ENCODE results near the gene POU2F3.

POU2F3 gene

DNA sequence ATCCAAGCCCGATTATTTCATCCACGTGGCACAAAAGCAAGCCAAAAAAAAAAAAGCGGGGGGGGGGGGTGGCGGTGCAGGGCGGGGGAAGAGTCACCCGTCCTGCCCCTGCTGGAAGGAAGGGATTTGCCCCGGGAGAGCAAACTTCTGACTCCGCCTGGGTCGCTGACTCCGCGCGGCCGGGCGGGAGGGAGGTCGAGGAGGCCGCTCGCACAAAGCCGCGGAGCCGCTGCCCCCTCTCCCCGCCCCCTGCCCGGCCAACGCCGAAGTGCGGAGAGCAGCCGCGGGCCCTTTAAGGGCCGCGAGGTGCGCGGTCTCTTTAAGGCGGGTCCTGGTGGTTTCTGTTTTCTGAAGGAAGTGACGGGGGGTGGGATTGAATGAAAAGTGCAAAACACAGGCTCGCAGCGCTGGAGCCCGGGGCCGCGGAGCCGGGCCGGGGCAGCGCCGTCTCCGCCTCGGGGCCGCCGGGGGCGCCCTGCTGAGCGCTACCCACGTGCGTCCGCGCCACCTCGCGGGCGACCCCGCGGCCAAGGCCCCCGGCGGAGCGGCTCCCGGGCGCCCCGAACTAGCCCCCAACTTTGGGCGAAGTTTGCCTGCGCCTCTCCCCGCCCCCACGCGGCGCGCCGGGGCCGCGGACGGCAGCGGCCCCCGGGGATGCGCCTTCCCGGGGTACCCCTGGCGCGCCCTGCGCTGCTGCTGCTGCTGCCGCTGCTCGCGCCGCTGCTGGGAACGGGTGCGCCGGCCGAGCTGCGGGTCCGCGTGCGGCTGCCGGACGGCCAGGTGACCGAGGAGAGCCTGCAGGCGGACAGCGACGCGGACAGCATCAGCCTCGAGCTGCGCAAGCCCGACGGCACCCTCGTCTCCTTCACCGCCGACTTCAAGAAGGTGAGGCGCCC, 29.1 kb upstream of the POU2F3 start, which contains the start of gene OAF:
Gene OAF, plus strand, starts transcription at position 407 of the 896 bp plus-strand sequence. Its CDS starts 248 bp downstream, at position 655.
- DNase-seq, result peak; percentile 69

DNA sequence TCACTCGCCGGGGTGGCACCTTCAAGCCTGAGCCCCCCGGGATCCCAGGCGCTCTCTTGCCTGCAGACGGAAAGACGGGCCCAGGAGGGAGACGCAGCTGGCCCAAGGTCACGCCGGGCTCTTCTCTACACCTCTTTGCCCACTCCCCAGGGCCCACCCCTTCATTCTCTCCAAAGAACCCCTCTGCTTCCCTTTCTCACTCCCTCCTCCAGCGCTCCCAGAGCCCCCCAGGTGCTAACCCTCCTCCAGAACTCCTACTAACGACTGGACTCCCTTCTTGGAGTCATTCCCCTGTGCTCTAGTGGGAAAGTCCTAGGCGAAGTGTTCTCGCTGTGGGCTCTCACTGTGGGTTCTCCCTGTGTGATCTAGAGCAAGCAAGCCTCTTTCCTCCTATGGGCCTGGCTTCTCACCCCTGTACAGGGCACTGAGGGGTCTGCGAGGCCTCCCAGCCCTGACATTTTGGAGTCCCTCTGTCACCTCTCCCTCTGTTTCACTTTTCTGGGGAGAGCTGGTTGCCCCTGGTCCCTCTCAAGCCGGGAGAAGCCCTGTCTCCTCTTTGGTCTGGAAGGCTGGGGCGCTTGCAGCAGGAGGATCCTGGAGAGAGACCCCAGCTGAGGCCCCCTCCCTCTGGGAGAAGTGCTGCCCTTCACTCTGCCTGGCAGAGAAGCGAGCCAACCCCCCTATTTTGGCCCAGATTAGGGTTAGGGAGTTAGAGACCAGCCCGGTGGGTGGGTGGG, 28.2 kb upstream of the POU2F3 start:
- no peak for DNase-seq

DNA sequence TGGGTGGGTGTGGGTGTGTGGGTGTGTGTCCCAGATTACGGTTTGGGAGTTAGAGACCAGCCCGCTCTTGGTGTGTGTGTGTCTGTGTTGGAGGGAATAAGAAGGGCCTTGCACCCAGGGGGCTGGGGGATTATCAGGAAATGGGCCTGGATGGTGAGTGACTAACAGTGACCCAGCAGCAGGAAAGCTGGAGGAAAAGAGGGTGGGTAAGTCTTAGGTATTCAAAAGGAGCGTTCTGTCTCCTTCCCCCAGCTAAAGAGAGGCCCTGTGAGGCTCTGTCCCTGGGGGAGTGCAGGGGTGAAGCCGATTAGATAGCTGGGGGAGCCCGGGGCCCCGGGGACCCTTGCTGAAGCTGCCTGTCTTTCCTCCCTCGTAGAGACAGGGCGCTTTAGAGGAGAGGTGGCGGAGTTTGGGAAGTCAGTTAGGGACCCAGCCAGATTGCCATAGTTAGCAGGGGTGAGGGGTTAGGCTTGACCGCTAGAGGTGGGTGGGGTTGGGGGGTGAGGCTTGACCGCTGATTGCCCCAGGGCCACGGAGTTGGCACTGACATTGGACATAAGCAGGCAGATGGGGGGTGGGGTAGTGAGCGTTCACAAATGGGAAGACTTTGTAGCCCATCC, 27.6 kb upstream of the POU2F3 start:
- DNase-seq, result no peak

DNA sequence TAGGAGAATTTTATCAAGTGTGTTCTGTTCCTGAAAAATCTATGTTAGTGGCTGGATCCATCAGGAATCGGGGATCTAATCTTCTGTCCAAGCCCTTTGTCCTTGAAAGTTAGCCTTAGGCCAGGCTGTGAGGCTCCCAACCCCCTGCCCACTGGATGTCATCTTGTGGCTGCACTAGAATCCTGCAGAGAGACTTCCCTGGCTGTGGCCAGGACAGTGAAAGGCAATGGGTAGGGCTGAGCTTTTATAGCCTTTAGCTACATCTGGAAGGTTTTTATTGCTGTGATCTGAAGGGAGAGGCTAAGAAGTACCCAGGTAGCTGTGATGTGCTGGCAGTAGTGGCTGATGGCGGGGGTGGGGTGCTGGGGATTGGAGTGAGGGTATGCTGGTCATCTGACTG, 27.0 kb upstream of the POU2F3 start:
- DNase-seq, result no peak

DNA sequence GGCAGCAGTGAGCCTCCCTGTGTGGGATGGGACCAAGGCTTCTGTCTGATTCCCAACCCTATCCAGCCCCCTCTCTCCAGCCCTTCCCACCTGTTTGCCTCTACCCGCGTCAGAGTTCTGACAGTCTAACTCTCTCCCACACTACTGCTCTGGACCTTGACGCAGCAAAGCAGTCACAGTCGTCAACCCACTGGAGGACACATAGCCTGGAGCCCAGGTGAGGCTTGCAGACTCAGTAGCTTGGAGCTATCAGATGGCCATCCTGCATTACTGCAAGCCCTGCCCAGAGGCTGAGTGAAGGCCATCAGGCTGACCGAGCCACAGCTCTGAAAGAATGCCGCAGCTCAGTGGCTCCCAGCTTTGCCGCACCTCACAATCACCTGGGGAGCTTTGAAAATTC, 25.4 kb upstream of the POU2F3 start:
- no peak for DNase-seq

DNA sequence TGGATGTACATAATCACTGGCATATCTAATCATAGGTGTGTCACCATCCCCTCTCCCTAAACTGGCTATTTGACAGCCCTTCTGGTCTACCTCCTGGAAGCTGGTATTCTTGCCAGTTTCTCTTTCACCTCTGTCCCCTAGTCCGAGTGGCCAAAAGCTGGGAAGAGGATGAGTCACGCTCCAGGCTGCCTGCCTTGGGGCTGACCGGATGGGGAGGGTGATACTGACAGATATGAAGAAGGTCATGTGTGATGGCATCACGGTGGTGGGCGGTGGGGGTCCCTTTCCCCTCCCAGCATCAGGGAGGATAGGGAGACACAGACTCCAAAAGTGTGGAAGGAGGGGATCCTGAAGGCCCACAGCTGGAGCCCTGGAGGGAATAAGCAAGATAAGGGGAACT, 24.3 kb upstream of the POU2F3 start:
- no peak for DNase-seq

DNA sequence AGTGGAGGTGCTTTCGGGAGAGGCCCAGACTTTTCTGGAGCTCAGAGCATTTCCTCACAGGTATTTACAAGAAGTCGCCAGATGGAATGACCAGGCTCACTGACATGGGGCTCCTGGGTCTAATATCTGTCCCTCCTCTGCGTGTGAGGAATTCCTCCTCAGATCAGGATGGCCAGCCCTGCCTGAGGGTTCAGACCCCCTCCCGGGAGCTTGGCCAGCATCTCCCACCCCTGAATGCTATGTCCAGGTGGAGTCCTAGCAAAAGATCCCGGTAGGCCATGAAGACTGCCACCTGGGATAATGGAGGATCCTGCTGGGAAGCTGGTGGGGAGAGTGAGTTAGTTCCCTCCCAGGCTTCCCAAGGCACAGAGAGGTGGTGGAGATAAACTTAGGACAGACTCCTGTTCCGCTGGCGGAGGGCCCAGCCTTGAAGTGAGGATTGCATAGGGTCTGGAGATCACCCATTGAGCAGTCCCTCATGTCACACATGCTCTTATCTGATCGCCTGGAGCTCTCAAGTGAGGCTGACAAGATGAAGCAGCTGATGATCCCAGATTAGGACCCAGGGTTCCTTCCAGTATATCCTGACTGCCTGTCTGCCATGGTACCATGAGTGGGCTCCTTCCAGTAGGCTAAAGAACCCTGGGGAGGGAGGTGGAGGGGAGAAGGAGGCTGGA, 23.4 kb upstream of the POU2F3 start:
- DNase-seq, result no peak

DNA sequence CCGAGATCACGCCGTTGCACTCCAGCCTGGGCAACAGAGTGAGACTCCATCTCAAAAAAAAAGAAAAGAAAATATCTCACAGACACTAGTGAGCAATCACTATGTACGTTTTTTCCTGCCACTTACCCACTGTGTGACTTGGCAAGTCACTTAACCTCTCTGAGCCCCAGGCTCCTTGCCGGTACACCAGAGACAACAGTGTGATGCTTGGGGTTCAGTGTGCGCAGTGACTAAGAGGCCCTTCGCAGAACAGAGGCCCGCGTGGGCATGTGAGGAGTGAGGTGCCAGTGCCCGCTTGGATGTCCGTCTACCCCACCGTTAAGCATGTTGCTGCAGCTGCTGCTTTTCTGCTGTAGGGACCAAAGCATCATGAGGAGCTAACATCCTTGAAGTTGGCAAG, 22.4 kb upstream of the POU2F3 start:
- DNase-seq, result no peak

DNA sequence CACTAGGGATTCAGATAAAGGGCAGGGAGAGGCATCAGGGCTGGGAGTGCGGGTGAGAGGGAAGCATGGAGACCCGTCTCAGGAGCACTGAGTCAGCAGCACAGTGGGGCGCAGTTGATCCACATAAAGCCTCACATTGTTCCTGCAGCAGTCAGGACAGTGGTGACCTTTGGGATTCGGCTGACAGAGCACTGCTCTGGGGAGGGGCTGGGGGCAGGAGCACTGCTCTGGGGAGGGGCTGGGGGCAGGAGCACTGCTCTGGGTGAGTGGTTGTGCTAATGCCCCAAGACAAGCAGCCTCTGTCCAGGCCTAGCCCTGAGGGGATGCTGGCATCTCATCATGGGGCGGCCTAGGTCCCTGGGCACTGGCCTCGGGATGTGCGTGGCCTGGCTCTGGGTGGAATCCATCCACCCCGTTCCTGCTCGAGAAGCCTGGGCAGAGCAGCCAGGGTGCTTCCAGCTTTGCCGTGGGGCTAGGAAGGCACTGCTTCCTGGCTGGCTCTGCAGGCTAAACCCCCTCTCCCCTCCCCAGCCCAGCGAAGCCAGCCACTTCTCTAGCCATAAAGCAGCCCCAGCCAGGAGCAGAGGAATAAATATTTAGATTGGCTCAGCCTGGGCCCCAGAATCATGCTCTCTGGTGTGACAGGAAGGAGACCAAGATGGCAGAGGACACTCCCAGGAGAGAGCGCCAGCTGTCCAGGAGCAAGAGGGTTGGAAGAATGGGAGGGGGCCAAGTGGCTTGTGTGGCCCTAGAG, 21.8 kb upstream of the POU2F3 start:
- DNase-seq, result no peak

DNA sequence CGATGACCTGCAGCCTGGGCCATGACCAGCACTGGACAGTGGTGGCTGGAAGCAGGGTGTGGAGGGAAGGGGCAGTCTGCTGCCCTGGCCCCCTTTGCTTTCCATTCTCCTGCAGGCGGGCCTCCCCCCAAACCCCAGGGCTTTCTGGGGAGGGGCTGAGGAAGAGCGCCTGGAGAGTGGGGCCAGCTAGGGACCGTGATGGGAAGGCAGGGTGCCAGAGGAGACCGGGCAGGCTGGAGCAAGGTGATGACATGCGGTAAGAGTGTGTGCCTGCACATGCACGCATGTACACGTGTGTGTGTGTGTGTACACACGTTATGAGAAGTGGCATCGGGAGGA, 21.3 kb upstream of the POU2F3 start:
- no peak for DNase-seq

DNA sequence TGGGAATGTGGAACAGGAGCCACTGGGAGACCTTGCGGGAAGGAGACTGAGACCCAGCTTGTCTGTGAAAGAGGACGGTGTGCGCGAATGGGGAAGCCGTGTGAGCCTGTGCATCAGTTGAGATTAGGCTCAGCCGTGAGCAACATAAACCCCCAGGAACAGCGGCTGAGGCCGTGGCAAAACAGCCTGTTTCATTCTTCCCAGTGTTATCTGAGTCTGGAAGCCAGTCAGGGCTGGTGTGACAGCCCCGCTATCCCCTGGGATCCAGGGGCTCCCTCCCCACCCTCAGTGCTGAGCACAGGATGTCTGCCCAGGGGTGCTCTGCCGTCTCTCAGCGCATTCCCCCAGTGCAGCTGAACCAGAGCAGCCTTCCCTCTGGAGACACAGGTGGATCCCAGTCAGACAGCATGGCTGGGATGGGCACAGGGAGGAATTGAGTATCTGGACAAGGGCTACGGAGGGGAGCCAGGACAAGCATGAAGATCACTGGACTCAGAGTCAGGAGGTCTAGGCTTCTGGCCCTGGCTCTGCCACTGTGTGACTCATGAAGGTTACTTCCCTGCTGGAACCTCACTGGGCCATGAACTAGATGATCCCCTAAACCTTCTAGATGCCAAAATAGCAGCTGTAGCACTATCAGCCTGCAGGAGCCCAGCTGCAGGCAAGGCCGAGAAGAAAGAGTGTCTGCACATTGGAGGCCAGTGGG, 20.6 kb upstream of the POU2F3 start:
- no peak for DNase-seq

DNA sequence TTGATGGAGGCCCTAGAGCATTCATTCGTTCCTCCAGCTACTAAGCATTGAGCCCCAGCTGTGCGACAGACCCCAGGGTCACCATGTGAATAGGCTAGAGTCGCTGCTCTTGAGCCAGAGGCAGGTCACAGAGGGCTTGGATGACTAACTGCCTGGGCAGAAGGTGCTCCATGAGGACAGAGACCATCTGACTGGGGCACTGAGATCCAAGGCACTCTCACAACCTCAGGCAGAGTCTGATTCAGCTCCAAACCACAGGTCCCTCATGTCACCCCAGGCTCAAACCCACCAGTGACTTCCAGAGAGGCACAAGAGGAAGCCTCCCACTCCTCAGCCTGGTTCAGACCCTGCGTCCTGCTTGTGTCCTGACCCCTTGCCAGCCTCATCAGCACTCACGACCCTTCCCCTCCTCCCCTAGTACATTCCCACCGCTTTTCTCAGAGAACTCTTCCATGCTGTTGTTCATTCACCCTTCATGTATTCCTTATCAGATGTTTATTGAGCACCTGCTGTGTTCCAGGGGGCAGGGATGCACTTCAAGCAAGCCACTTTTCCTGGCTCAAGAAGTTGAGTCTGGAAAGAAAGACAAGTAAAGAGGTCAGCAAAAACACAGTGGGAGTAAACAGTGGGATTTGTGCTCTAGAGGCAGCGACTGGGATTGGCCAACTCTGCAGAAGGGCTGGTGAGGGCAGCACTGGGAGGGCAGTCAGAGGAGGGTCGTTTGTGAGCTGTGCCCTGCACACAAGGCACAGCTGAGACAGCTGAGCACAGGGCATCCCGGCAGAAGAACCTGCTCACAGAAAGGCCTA, 19.8 kb upstream of the POU2F3 start:
- no peak for DNase-seq

DNA sequence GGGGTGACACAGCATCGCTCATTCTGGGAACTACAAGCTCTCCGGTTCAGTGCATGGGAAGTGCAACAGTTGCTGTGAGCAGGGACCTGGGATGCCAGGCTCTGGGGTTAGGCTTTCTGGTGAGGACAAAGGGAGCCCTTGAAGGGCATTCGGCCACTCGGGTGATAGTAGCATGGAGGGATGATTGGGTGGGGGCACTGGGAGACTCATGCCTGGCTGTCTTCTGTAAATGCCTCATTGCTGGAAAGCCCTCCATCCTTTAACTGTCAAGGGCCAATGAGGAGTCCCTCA, 19.2 kb upstream of the POU2F3 start:
- no peak for DNase-seq

DNA sequence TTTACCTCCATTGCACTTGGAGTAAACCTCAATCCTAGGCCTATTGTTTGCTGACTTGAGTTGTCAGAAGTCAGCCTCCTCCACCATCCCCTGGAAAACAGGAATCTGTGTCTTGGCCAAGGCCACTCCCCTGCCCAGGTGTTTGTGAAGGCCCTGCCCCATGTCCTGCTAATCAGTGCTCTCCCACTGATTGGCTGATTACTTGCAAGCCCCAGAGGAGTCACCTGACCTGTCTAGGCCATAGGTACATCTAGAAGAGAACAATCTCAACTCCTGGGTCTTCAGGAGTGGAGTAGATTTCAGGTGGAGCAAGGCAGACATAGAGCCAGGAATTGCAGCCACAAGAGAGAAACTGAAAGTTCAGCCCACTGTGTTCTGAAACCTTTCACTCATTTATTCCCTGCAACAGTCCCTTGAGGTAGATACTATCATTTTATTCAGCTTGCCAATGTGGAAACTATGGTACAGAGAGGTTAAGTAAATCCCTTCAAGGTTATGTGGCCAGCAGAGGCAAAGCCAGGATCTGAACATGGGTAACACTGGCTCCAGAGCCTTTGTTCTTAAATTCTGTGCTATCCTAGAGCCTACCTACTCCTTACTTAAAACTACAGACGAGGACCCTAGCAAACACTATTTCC, 18.7 kb upstream of the POU2F3 start:
- no peak for DNase-seq

DNA sequence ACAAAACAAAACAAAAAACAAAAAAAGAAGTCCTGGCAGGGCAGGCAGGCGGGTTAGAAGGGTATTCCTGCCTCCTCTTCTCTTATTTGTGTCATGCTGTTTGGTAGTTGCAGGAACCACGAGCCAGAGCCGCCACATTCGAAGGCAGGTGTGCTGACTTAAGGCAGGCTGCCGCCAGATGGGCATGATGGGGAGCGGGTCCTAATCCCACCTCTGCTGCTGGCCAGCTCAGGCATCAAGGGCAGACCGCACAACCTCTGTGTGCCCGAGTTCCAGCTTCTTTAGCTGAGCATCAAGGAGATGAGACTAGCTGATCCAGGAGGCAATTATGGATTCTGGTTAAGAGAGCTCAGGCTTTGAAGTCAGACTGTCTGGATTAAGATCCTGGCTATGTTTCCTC, 17.0 kb upstream of the POU2F3 start:
- no peak for DNase-seq

DNA sequence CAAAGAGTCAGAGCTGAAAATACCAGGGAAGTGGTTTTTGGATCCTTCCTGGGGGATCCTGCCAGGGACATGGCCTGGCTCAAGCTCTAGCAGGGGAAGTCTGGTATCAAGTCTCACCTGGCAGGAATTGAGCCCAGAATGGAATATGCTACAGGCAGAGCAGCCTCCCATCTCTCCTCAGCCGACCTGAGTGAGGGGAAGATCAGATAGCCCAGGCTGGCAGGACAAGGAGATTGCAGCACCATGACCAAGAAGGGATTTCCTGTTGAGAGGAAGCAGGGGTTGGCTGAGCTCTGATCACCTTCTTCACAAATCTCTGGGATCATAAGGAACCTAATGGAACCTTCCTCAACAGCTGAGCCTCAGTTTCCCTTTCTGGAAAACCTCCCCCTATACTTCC, 16.1 kb upstream of the POU2F3 start:
- no peak for DNase-seq

DNA sequence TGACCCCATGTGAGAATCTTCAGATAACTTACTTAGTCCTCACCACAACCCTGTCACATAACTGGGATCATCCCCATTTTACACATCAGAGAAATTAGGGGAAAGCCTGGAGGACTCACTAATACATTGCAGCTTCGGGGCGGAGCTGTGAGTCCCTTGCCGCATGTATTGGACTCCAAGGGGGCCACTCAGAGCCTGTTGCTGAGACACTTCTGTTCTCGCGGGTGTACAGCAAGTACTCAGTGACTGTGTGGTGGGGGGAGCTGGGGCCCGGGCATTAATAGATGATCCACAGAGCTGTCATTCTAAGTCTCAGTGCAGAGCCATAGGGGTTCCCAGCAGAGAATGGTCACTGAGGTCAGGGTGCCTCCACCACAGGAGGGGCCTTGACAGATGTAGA, 15.6 kb upstream of the POU2F3 start:
- DNase-seq, result no peak

DNA sequence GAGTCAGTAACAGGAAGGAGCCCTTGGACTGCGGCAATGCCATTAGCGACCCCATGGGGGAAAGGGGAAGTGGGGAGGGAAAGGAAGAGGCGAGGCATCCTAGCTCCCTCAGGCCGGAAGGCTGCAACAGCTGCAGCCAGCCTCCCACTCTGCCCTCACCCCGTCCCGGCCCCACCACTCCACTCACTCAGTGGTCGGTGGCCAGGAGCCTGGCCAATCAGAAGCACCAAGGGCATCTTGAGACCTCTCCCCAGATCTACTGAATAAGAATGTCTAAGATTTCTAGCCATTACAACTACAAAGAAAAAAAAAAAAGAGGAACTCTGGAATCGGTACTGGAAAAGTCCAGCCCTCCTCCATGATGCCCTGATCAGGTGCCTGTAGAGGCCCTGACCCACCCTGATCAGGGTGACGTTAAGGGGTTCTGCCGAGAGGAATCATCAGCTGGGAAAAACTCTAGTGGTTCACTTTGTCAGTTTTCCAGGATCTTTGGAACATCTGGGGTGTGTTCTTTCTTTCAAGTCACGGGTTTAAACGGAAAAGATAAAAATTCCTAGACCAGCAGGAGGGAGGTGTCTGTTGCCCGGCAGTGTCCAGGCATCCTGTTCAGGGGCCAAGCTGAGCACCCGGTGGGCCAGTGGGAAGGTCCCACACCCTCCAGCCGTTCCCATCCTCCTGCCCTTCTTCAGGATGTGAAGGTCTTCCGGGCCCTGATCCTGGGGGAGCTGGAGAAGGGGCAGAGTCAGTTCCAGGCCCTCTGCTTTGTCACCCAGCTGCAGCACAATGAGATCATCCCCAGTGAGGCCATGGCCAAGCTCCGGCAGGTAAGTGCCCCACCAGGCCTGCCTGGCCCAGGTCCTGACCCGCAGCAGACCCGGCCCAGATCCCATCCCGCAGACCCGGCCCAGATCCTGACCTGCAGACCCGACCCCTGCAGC, 14.7 kb upstream of the POU2F3 start:
- no peak for DNase-seq

DNA sequence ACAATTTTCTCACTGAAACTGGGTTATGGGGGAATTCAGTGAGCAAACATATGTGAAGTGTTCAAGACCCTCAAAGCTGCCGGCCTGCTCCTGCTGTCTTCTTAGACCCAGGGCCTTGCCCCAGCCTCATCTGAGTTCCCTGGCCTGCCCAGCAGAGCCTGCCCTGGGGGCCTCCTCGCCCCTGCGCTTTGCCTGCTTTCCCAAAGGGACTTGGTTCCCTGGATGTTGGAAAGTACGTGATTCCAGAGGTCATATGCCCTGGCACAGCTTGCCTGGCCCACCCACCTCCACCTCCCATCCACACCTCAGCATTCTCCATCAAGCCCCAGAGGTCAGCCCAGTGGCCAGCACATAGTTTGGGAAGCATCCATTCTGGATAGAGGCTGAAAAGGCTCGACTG, 13.7 kb upstream of the POU2F3 start:
- DNase-seq, result no peak

DNA sequence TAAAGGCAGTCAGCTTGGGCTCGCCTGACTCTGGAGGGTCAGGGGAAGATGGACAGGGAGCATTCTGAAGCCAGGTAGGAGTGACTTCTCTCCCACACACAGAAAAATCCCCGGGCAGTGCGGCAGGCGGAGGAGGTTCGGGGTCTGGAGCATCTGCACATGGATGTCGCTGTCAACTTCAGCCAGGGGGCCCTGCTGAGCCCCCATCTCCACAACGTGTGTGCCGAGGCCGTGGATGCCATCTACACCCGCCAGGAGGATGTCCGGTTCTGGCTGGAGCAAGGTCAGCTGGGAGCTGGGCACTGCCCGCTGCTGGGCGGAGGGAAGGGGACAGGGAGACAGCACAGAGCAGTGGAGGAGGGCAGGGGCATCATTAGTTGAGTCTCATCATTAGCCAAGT, 13.2 kb upstream of the POU2F3 start:
- DNase-seq, result no peak
